GM21360 (cell line): ENCODE results near the gene RRP15.
"Not testable (repeated sequence)": the region's sequence is repeated elsewhere in the genome, so short reads cannot be mapped to it uniquely, and the experiment has no call there.

Experiments used
- ATAC-seq: cut with Tn5 transposase; IDR thresholded peaks from one replicate; pipeline ENCODE4 v1.9.1; 2021; ENCODE audit warnings: mild to moderate bottlenecking, moderate library complexity; ENCODE audit not compliant: unreplicated experiment

Gene RRP15

DNA sequence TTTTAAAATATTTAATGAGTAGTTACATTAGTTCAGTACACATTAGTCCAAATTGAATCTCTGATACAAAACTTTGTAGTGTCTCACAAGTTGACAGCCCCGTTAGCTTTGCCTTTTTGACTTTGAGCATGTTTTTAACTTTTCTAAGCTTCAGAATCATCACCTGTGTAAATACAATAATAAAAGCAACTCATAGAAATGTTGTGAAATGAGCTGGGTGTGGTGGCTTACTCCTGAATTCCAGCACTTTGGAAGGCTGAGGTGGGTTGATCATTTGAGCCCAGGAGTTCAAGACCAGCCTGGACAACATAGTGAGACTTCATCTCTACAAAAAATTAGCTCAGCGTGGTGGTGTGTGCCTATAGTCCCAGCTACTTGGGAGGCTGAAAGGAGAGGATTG is 11.1 kb downstream of the RRP15 start:
- ATAC-seq, result no peak

DNA sequence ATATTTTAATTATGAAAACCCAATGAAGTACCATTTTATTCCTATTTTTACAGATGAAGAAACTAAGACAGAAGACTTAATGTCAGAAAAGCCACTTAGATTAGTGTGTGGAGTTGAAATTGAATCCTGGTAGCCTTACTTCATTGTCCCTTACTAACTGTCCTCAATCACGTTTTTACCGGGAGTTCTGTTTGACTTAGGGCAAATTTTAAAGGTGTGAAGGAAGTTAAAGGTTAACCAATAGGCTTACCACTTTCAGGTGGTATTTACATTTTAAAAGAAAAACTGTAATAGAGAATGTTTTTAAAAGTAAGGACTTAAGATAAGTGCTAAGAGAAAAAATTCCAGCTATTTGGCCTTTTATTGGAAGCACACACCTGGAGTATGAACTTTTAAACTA is 12.4 kb downstream of the RRP15 start:
- no peak for ATAC-seq

GRCh38 chr1:218297867-218298266 is 12.8 kb downstream of the RRP15 start:
- no peak for ATAC-seq

- ATAC-seq, result no peak
Measured at GRCh38 chr1:218298398-218298797, 13.3 kb downstream of the RRP15 start.

DNA sequence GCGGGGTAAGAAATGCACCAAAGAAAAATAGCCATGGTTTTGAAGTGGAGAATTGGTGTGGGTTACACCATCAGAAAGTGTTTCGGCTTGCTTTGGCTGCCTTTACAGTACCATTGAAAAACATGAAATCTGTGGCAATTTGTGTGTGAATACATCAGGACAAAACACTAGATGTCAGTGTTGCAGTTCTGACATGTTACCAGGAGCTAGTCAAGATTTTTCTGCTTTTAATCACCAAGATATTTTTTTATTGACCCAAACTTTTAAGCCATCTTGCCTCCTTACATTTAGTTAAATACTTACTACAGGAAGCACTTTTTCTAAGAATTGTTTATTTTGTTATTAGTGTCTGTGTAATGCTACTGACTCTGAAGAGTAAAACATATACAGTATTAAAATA is 14.3 kb downstream of the RRP15 start:
- ATAC-seq, result peak; percentile 64

GRCh38 chr1:218301217-218301616 is 16.1 kb downstream of the RRP15 start:
- no peak for ATAC-seq

- no peak for ATAC-seq
Measured at GRCh38 chr1:218302155-218302554, 17.1 kb downstream of the RRP15 start.

DNA sequence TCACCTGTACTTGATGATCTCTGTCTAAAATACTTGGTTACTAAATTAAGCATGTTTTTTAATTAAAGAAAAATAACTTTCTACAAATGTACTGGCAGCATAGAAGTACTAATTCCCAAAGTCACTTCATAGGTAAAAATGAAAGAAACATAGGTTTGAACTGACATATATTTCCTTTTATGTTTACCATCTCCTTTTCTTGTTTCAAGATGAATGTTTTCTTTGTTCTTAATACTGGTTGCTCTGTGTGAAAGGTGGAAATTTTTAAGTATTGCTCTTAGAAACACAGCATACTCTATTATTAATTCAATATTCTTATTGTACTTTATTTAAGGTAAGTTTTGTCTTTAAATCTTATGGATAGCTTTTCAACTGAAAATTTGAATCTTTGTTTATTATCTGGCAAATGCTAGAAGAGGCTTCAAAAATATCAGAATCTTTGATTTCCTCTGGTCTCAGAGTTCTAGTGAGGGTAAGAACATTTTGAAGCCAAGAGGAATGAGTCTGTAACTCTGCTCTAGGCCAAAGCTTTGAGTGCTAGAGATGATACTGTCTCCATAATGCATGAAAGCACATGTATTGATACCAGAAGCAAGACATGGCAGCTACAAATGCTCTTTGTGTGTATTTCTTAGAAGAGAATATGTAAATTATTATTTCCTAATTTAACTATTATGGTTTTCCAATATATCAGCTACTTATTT is 18.2 kb downstream of the RRP15 start:
- ATAC-seq, result no peak

DNA sequence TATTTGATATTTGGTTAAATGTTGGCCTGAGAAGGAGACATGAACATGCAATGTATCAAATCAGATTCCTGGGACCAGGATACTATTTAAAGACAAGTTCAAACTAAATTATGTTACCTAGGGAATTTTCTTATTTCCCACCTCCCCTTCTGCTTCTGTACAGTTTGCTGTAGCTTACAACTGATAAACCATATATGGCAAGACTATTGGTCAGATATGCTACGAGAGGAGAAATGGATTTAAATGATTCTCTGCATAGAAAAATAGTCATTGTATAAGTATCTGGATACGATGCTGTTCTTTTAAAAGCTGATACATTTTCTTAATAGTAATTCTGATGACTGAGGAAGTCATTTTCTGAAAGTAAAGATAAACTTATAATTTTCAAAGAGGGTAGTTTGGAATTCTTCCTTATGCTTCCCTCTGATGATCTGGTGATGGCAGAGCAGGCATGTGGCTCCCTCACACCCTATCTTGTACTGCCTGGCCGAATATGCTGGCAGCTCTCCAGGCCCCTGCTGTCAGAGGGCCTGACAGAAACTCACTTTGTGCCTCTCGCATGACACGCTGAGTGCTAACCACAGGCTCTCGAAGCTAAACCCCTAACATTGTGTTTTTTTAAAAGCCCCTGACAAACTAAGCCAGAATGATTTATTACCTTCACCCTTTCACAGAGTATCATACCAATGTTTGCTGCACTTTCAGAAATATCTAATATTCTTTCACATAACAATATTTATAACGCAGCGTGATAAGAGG is 19.4 kb downstream of the RRP15 start:
- peak; percentile 94 for ATAC-seq

DNA sequence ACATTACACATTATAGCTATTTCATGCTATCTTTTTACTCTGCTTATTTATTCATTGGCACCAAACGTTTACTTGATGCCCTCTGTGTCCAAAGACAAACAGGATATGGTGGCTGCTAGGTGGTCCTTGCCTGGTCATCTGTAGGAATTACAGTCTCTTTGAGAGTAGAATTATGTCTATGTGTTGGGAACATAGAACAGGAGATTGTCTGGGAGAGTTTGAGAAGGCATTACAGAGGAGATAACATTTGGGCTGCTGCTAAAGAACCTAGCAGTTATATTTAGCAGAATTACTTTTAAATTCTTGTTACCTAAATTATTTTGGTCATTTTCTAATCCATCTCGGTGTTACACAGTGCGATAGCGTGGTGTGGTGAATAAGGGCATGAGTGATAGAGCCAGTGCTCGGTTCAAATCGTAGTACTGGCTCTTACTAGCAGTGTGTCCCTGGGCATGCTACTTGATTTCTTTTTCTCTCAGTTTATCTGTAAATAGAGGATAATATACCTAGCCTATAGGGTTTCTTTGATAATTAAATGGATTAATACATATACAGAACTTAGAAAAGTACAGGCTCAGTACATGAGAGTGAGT is 20.5 kb downstream of the RRP15 start:
- no peak for ATAC-seq

GRCh38 chr1:218312509-218312908 is 27.4 kb downstream of the RRP15 start:
- ATAC-seq, result no peak

DNA sequence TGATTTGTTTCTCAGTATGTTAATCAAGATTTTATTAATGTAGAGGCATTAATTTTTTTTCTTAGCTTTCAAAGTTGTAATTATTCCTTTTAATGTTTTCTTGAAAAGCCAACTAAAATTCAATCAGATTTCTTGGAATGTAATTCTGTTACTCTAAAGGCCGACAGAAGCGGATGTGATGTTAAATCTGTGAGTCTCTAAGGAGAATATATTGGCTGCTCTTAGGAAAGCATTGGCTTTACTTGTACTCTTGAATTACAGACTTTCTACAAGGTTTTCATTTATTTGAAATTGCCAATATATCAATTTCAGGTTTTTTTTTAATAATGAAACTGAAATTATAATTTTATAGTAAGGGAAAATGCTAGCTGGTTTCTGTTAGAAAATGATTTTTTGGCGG is 29.2 kb downstream of the RRP15 start:
- no peak for ATAC-seq

DNA sequence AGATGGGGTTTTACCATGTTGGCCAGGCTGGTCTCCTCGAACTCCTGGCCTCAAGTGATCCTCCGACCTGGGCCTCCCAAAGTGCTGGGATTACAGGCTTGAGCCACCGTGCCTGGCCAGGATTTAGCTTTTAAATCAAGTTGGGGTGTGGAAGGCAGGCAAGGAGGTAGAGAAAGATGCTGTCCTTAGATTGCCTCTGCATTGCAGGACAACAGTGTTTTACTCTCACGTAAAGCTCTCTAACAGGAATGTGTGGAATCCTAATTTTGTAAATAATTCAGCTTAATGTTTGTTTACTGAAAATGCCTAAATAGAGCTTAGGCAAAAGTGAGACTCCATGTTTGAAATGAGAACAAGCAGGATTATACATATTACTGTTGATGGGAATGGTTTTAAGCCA is 30.5 kb downstream of the RRP15 start:
- ATAC-seq, result no peak

GRCh38 chr1:218317061-218317460 is 32.0 kb downstream of the RRP15 start:
- ATAC-seq, result no peak

DNA sequence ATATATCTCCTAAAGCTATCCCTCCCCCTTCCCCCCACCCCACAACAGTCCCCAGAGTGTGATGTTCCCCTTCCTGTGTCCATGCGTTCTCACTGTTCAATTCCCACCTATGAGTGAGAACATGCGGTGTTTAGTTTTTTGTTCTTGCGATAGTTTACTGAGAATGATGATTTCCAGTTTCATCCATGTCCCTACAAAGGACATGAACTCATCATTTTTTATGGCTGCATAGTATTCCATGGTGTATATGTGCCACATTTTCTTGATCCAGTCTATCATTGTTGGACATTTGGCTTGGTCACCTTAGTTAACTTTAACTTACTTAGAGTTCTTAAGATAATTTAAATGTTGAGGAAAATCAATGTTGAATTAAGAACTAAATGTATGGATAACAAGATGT is 35.1 kb downstream of the RRP15 start:
- ATAC-seq, result not testable (repeated sequence)

DNA sequence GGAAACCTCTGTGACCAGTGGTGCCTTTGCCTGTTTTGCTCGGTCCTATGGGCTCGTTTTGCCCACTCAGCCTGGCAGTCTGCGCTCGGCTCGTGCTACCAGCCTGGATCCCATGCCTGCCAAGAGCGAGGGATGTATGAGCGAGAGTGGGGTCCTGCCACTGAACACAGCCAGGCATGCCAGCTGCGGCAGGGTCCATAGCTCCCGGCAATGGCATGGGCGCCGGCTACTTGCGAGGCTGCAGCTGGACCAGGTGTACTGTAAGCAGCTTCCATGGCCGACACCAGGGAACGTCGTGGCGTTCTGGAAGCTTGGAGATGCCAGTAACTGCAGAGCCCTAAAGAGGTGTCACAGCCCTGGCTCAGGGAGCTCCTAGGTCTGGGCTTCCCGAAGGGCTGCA is 37.7 kb downstream of the RRP15 start:
- ATAC-seq, result no peak

GRCh38 chr1:218323568-218324225 is 38.6 kb downstream of the RRP15 start:
- no peak for ATAC-seq

DNA sequence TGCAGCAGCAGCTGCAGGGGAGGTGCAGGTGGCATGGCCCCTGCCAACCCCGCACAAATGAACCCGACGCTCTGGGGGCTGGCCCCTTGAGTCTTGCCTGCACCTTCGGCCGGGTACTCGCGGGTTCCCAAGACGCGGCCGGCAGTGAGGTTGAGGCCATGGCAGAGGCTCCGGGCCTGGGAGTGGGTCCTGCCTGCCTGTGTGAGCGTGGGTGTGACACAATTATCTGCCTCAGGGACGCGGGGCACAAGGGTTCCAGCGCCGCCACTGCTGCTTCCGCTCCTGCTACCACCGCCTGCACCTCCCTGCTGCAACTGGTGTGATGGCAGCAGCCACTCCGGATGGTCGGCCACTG is 39.1 kb downstream of the RRP15 start:
- no peak for ATAC-seq

DNA sequence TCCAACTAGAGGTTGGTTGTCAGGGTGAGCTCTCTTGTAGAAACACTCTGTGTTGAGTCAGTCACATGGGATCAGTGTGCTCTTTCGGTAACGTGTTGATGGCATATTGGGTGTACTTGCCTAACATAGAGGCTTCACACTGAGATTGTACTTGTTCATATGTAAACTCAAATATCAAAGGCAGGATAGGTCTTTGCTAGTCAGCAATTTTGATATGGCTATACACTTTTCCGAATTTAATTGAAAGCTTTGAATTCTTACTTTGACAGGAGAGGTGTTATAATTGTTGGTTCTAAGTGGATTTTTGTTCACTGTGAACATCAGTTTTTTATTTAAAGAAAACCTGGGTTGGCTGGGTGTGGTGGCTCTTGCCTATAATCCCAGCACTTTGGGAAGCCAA is 43.7 kb downstream of the RRP15 start:
- no peak for ATAC-seq

- ATAC-seq, result peak; percentile 73
Measured at GRCh38 chr1:218330043-218330623, 45.0 kb downstream of the RRP15 start.

DNA sequence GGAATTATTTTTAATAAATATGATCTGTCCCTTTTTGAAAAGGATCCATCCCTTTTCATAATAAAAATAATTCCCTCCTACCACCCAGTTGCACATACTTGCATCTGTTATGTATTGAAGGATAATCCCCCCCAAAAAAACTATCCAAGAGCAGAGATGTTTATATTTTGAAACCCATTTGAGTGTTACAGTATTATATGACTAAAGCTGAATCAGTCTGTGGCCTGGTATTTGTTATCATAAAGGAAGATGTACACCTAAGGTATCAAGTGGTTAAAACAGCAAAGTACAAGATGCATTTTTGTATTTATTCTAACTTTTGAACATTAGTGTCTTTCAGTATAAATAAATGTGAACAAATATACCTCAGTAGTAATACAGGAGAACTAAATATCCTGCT is 47.3 kb downstream of the RRP15 start:
- ATAC-seq, result no peak
